ENCODE data around the gene OTX1.

DNA sequence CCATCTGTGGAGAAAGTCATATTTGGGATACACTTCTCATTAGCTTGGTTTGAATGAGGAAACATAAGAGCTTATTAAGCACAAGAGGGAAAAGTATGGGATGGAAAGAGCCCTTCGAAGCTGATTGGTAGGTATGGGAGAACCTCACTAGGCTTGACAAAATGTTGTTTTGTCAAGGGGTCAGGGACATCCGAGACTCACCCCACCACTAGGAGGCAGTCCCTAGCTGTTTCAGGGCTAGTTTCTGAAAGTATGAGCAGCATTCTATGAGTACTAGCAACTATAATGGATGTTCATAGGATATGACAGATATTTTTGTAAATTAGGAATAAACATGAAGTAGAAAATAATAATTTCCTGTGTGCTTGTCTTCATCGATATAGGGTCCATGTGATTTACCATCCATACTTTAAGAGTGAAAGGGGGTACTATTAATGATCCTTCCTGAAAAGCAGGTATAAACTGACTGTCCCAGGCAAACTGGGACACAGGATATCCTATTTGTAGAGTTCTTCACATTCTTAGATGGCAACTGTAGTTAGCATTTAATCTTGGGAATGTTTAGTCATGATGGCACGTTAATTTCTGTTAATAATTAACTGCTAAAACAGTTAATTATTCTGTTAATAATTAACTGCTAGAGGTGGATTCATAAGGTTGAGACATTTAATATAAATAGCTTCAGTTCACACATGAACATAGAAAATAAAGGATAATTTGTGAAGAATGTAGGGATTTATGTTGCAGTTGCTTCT lies 28.4 kb downstream of the OTX1 start:
- TF ChIP-seq RAD21 (IDR thresholded peaks at IDR 0.05; ENCODE audit: low read length), result peak; percentile 23; the same call in 1 of the 2 replicates
- TF ChIP-seq, protein P1, sequence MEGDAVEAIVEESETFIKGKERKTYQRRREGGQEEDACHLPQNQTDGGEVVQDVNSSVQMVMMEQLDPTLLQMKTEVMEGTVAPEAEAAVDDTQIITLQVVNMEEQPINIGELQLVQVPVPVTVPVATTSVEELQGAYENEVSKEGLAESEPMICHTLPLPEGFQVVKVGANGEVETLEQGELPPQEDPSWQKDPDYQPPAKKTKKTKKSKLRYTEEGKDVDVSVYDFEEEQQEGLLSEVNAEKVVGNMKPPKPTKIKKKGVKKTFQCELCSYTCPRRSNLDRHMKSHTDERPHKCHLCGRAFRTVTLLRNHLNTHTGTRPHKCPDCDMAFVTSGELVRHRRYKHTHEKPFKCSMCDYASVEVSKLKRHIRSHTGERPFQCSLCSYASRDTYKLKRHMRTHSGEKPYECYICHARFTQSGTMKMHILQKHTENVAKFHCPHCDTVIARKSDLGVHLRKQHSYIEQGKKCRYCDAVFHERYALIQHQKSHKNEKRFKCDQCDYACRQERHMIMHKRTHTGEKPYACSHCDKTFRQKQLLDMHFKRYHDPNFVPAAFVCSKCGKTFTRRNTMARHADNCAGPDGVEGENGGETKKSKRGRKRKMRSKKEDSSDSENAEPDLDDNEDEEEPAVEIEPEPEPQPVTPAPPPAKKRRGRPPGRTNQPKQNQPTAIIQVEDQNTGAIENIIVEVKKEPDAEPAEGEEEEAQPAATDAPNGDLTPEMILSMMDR (conservative IDR thresholded peaks at IDR 0.05; ENCODE audit: low read depth, low read length), result peak; percentile 29
- TF ChIP-seq RFX5 (IDR thresholded peaks at IDR 0.05; ENCODE audit: low read depth, low read length), result no peak
- no peak for TF ChIP-seq POLR2A (IDR thresholded peaks at IDR 0.05; ENCODE audit: low read depth, low read length)
- TF ChIP-seq, protein P2, sequence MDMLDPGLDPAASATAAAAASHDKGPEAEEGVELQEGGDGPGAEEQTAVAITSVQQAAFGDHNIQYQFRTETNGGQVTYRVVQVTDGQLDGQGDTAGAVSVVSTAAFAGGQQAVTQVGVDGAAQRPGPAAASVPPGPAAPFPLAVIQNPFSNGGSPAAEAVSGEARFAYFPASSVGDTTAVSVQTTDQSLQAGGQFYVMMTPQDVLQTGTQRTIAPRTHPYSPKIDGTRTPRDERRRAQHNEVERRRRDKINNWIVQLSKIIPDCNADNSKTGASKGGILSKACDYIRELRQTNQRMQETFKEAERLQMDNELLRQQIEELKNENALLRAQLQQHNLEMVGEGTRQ (IDR thresholded peaks at IDR 0.05; ENCODE audit: low read depth, low read length), result no peak
- TF ChIP-seq RCOR1 (IDR thresholded peaks at IDR 0.05; ENCODE audit: insufficient replicate concordance, low read length), result no peak
- TF ChIP-seq SMC3 (IDR thresholded peaks at IDR 0.05; ENCODE audit: low read depth, low read length), result no peak
- TF ChIP-seq BHLHE40 (IDR thresholded peaks at IDR 0.05; ENCODE audit: low read depth, low read length), result no peak
- TF ChIP-seq CEBPB (IDR thresholded peaks at IDR 0.05; ENCODE audit: low read depth, low read length), result no peak
- TF ChIP-seq NFE2L2 (IDR thresholded peaks at IDR 0.05; ENCODE audit: low read depth, low read length), result no peak

All from IMR-90 (cell line).